K562 (cell line): ENCODE data around the gene TCEA3. TPM values are rescaled to one million over a fixed set of nuclear protein-coding genes. Genes with fewer than 3 reads are reported as not detected.

Source experiments
- ATAC-seq: fragments of 200-7000 bp; cut with Tn5 transposase; 3 replicates; pipeline ENCODE4 v1.9.1; 2020; ENCODE audit warnings: moderate library complexity
- BruUV-seq: library from RNA; stranded (reverse); fragments of 400-500 nt; replicated peaks from 2 replicates; lab custom pipeline; 2021; lab: Mats Ljungman, UMichigan
- CTCF ChIA-PET: fragments of 300-600 bp; formaldehyde crosslinking; extraction: SDS; loops from one replicate; lab custom pipeline; 2021; ENCODE audit warnings: low intra/inter-chr PET ratio; lab: Yijun Ruan, JAX
- POLR2A ChIA-PET: fragments of 300-600, 350-650 bp; sonication (Branson Sonifier 250); formaldehyde crosslinking; extraction: SDS; loops from one replicate; lab custom pipeline; 2021; ENCODE audit warnings: antibody characterized with exemption, inconsistent platforms; lab: Yijun Ruan, JAX
- DNase-seq, 4 experiments: peaks; one replicate each; pipeline versions ENCODE4 v3.0.0 to v3.0.0-alpha.2; 2011 to 2018; ENCODE audit warnings: low spot score in 3 of 4, mixed read lengths in 3 of 4; ENCODE audit errors: extremely low read depth in 1 of 4
- FAIRE-seq: peaks from 2 replicates; lab custom pipeline; 2011; peaks lifted over from hg19 to GRCh38; lab: Jason Lieb, UNC
- H2AFZ ChIP-seq: 2 replicates; pipeline ENCODE4 v1.6.0; 2011; ENCODE audit warnings: low read depth, low read length, control low read depth, inconsistent platforms
- H3K27ac ChIP-seq: fragments of 200-600 bp; 3 replicates; pipeline ENCODE4 v1.8.0; 2011; ENCODE audit warnings: low read depth, mild to moderate bottlenecking, control low read depth, inconsistent platforms, low read length, moderate library complexity, mixed read lengths; ENCODE audit errors: extremely low read depth
- H3K27me3 ChIP-seq, 2 experiments: fragments of 300-600 bp in 1 of 2; 2 replicates in 1 of 2; 3 replicates in 1 of 2; pipeline versions ENCODE4 v1.6.0 to v1.8.0; 2011; ENCODE audit warnings: inconsistent platforms in 2 of 2, low read length in 2 of 2, mild to moderate bottlenecking in 1 of 2, mixed read lengths in 1 of 2, moderate library complexity in 1 of 2; ENCODE audit not compliant: control insufficient read depth in 2 of 2, insufficient read depth in 2 of 2
- H3K36me3 ChIP-seq: fragments of 300-600 bp; 3 replicates; pipeline ENCODE4 v1.8.0; 2011; ENCODE audit warnings: mild to moderate bottlenecking, low read length, inconsistent platforms; ENCODE audit not compliant: control insufficient read depth, insufficient read depth
- H3K4me1 ChIP-seq, 2 experiments: fragments of 200-600 bp in 1 of 2; replicated peaks in 1 of 2; 2 replicates in 1 of 2; 3 replicates in 1 of 2; pipeline versions ENCODE4 v1.5.1 to v1.8.0; 2011; ENCODE audit warnings: inconsistent platforms in 2 of 2, low read length in 2 of 2, mild to moderate bottlenecking in 1 of 2, mixed read lengths in 1 of 2, moderate library complexity in 1 of 2; ENCODE audit not compliant: control insufficient read depth in 2 of 2, insufficient read depth in 2 of 2
- H3K4me2 ChIP-seq: 2 replicates; pipeline ENCODE4 v1.6.1; 2011; ENCODE audit warnings: low read length, control low read depth, inconsistent platforms, mixed read lengths; ENCODE audit not compliant: insufficient read depth
- H3K4me3 ChIP-seq: fragments of 200-600 bp; sonication (generic), shearing (Covaris generic); 2 replicates; pipeline ENCODE4 v1.5.1; 2016; ENCODE audit warnings: control low read depth, inconsistent platforms
- H3K79me2 ChIP-seq: fragments of 200-600 bp; 3 replicates; pipeline ENCODE4 v1.8.0; 2011; ENCODE audit warnings: low read length, inconsistent platforms; ENCODE audit not compliant: control insufficient read depth, insufficient read depth
- H3K9ac ChIP-seq, 2 experiments: 2 replicates each; pipeline versions ENCODE4 v1.6.0 to v1.6.1; 2011; ENCODE audit warnings: low read depth in 2 of 2, low read length in 2 of 2, control low read depth in 1 of 2, inconsistent platforms in 1 of 2, mild to moderate bottlenecking in 1 of 2, mixed read lengths in 1 of 2; ENCODE audit not compliant: insufficient read depth in 1 of 2
- H3K9me1 ChIP-seq: one replicate; pipeline ENCODE4 v1.6.0; 2011; ENCODE audit warnings: inconsistent platforms, mild to moderate bottlenecking, low read length, moderate library complexity; ENCODE audit not compliant: control insufficient read depth, insufficient read depth
- H3K9me3 ChIP-seq: replicated peaks from 2 replicates; pipeline ENCODE4 v1.5.1; 2011; ENCODE audit warnings: low read depth, low read length, inconsistent platforms; ENCODE audit not compliant: control insufficient read depth, insufficient read depth
- H4K20me1 ChIP-seq: replicated peaks from 2 replicates; pipeline ENCODE4 v1.6.1; 2011; ENCODE audit warnings: low read length, inconsistent platforms, mixed read lengths; ENCODE audit not compliant: control insufficient read depth, insufficient read depth
- ATF3 ChIP-seq, 2 experiments: fragments of 450-650 bp in 1 of 2; sonication (generic) in 1 of 2; formaldehyde crosslinking in 1 of 2; IDR thresholded peaks in 1 of 2; conservative IDR thresholded peaks in 1 of 2; 2 replicates each; pipeline versions ENCODE4 v1.6.1 to v1.8.1; 2016 to 2023; ENCODE audit warnings: mild to moderate bottlenecking in 2 of 2, moderate library complexity in 2 of 2, inconsistent platforms in 1 of 2, missing genetic modification reagents in 1 of 2
- MTA2 ChIP-seq: fragments of 450-650 bp; IDR thresholded peaks from 2 replicates; pipeline ENCODE4 v1.6.1; 2016; ENCODE audit warnings: low read depth
- NR2F6 ChIP-seq: fragments of 450-650 bp; formaldehyde crosslinking; IDR thresholded peaks from 2 replicates; pipeline ENCODE4 v1.4.0; 2020; ENCODE audit warnings: mild to moderate bottlenecking
- SMARCE1 ChIP-seq: fragments of 450-650 bp; IDR thresholded peaks from 2 replicates; pipeline ENCODE4 v1.7.1; 2016; ENCODE audit warnings: mild to moderate bottlenecking
- ZBTB1 ChIP-seq: sonication (generic); formaldehyde crosslinking; IDR thresholded peaks from 2 replicates; pipeline ENCODE4 v1.8.1; 2023; ENCODE audit warnings: missing genetic modification reagents, low read depth, mild to moderate bottlenecking, borderline replicate concordance
- ZFP91 ChIP-seq: sonication (generic); formaldehyde crosslinking; IDR thresholded peaks from 2 replicates; pipeline ENCODE4 v1.8.0; 2022; ENCODE audit warnings: mild to moderate bottlenecking, missing genetic modification reagents
- ZNF143 ChIP-seq: sonication (generic); formaldehyde crosslinking; IDR thresholded peaks from 2 replicates; pipeline ENCODE4 v1.9.0; 2022; ENCODE audit warnings: mild to moderate bottlenecking, missing genetic modification reagents
- ZNF561 ChIP-seq: fragments of 450-650 bp; formaldehyde crosslinking; conservative IDR thresholded peaks from 2 replicates; pipeline ENCODE4 v1.4.0; 2020; ENCODE audit warnings: mild to moderate bottlenecking, moderate library complexity
- ZNF75A ChIP-seq: fragments of 450-650 bp; formaldehyde crosslinking; IDR thresholded peaks from 2 replicates; pipeline ENCODE4 v1.4.0; 2020; ENCODE audit warnings: mild to moderate bottlenecking
- WGBS: fragments of 100-300 bp; shearing (Covaris generic); methylation state at CpG from one replicate; pipeline ENCODE4 v1.1.6; 2016; ENCODE audit warnings: low coverage, mixed read lengths; ENCODE audit not compliant: insufficient coverage; ENCODE audit errors: missing lambda C conversion rate; 5-methylcytosine and 5-hydroxymethylcytosine counted together
- in situ Hi-C: fragments of 300-500 bp; cut with MboI; formaldehyde crosslinking; loops from 4 replicates; pipeline ENCODE4 v1.15.0; 2018; ENCODE audit warnings: inconsistent platforms, mixed read lengths
- intact Hi-C: fragments of 100-400 bp; cut with micrococcal nuclease; formaldehyde crosslinking; loops from 2 replicates; pipeline ENCODE4 v1.14.2; 2022
- polyA plus RNA-seq, 8 experiments: library from polyadenylated mRNA; depleted of rRNA in 4 of 8; stranded (reverse) in 5 of 8; unstranded in 3 of 8; fragments of >200 nt; fragmentation: Nextera tagmentation in 2 of 8; fragmentation: Illumina TruSeq in 1 of 8; extraction: Ambion mirVana in 2 of 8; extraction: Trizol in 1 of 8; gene quantifications; 2 replicates each; pipeline versions ENCODE4 v1.2.1 to v1.2.3, GENCODE V29; 2011 to 2014; ENCODE audit warnings: inconsistent platforms in 1 of 8, missing spikeins in 1 of 8
- total RNA-seq, 7 experiments: library from RNA; depleted of rRNA in 6 of 7; stranded (reverse); fragments of >200 nt in 6 of 7; fragmentation: Illumina TruSeq in 2 of 7; extraction: Trizol in 2 of 7; gene quantifications; 2 replicates each; pipeline versions ENCODE4 v1.2.1 to v1.2.3, GENCODE V29; 2011 to 2021; ENCODE audit warnings: low replicate concordance in 1 of 7
- TF ChIP-seq, protein P1 (sequence below): fragments of 450-650 bp; formaldehyde crosslinking; IDR thresholded peaks from 2 replicates; pipeline ENCODE4 v1.4.0; 2020; ENCODE audit warnings: mild to moderate bottlenecking, moderate library complexity
- TF ChIP-seq, protein P2 (sequence below): fragments of 250-450 bp; sonication (Bioruptor Pico); IDR thresholded peaks from 2 replicates; pipeline ENCODE4 v1.9.0; 2021; ENCODE audit warnings: mild to moderate bottlenecking, inconsistent platforms

Gene TCEA3
- total and polyA plus RNA-seq, 9 of the 15 experiments (the other 6 are each of a cell fraction or from before 2014, with no cell fraction given) = 0.03 to 0.55 (median 0.36) TPM

GRCh38 chr1:23401313-23401712, 23.2 kb downstream of the TCEA3 start:
- intact Hi-C loops (loop anchor here (5.0 to 10.0 kb wide), 4 partner anchors 74 to 317 kb away; partner anchors contain the start of gene HTR1D), in situ Hi-C loops (loop anchor here (5.0 kb wide), 1 partner anchor 59 kb away; the partner anchor contains the start of gene HNRNPR)
- H3K4me1 ChIP-seq = peaks cover 5 to 18% of the 10 kb centered on the region in 2 experiments
- no peak for ATAC-seq
- H3K9me1 ChIP-seq = no peaks in the 10 kb centered on the region
- H3K9me3 ChIP-seq = no peaks in the 10 kb centered on the region; the same call in 1 of the 2 replicates
- ChIA-PET CTCF (no interaction called here), POLR2A (interaction anchor here (0.8 to 1.7 kb wide), 3 partner anchors 11 to 326 kb away, joined by 3 to 4 read pairs (median 3); no protein-coding TSS in a partner anchor)
- no TSS peak for BruUV-seq
- no peak overlapping the region for H2AFZ ChIP-seq
- no peaks in the 10 kb centered on the region for H3K36me3 ChIP-seq
- no peak overlapping the region for H3K27ac ChIP-seq
- no peaks in the 10 kb centered on the region for H4K20me1 ChIP-seq
- H3K4me3 ChIP-seq = no peak overlapping the region
- peaks cover 0 to 5% of the 10 kb centered on the region in 2 experiments; a peak in 2 of 5 replicates for H3K27me3 ChIP-seq
- 36% methylated on average over 6 of the region's 6 CpGs for WGBS
- no peak for DNase-seq
- no peaks in the 10 kb centered on the region for H3K79me2 ChIP-seq
- FAIRE-seq = no peak
- no peak overlapping the region for H3K4me2 ChIP-seq
- peak overlapping the region in 1 of 2 experiments; percentile 64; a peak in 1 of 4 replicates for H3K9ac ChIP-seq
- TF ChIP-seq ZBTB1 (CRISPR knock-in tag) (no peak), MTA2 (no peak), SMARCE1 (no peak), ZNF561 (CRISPR knock-in tag) (no peak), ZFP91 (CRISPR knock-in tag) (no peak), ATF3 (IDR thresholded peaks at IDR 0.05) (no peak), ATF3 (CRISPR knock-in tag; conservative IDR thresholded peaks at IDR 0.05) (no peak), ZNF75A (CRISPR knock-in tag) (no peak), ZNF143 (CRISPR knock-in tag) (no peak), NR2F6 (CRISPR knock-in tag) (no peak)
- TF ChIP-seq, protein P1, sequence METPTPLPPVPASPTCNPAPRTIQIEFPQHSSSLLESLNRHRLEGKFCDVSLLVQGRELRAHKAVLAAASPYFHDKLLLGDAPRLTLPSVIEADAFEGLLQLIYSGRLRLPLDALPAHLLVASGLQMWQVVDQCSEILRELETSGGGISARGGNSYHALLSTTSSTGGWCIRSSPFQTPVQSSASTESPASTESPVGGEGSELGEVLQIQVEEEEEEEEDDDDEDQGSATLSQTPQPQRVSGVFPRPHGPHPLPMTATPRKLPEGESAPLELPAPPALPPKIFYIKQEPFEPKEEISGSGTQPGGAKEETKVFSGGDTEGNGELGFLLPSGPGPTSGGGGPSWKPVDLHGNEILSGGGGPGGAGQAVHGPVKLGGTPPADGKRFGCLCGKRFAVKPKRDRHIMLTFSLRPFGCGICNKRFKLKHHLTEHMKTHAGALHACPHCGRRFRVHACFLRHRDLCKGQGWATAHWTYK (CRISPR knock-in tag) = no peak
- TF ChIP-seq, protein P2, sequence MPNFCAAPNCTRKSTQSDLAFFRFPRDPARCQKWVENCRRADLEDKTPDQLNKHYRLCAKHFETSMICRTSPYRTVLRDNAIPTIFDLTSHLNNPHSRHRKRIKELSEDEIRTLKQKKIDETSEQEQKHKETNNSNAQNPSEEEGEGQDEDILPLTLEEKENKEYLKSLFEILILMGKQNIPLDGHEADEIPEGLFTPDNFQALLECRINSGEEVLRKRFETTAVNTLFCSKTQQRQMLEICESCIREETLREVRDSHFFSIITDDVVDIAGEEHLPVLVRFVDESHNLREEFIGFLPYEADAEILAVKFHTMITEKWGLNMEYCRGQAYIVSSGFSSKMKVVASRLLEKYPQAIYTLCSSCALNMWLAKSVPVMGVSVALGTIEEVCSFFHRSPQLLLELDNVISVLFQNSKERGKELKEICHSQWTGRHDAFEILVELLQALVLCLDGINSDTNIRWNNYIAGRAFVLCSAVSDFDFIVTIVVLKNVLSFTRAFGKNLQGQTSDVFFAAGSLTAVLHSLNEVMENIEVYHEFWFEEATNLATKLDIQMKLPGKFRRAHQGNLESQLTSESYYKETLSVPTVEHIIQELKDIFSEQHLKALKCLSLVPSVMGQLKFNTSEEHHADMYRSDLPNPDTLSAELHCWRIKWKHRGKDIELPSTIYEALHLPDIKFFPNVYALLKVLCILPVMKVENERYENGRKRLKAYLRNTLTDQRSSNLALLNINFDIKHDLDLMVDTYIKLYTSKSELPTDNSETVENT = no peak
